ENCODE measurements around the gene FGF12.

Gene FGF12

DNA sequence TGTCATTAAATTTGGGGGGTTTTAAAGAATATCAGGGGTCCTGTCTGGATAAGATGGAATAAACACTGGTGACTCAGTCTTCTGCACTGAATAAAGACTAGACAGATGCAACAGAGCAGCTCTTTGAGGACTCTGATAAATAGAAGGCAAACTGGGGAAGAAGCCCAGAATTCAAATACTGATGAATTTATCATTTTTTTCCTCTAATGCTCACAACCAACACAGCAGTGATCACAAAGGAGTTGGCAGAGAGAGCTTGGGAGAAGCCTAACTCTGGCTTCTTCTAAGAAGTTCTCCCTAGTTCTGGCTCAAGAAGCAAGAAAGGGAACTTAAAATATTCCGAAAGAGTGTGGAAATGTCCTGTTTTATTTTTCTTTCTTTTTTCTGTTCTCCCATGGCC, 597.8 kb downstream of the FGF12 start:
- no peak for DNase-seq (ENCODE audit: low read depth in 1 of 2, low spot score in 1 of 2)

DNA sequence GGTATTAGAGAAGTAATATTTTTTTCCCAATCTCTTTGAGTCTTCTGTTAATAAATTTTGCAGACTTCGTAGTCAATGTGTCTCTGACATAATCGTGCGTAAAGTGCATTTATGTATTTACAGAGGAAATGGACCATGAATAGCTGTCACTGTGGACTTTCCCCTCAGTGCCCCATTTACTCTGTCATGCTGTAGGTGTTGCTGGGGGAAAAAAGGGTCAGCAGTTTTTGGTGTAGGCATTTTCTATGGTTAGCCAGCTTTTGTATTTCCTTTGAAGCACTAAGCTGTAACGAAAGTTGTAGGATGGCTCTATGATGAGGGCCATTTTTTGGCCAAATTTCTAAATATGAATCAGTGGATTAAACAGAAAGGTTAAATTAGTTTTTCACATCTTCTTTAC, 598.4 kb downstream of the FGF12 start:
- DNase-seq (ENCODE audit: low read depth in 1 of 2, low spot score in 1 of 2) = no peak

DNA sequence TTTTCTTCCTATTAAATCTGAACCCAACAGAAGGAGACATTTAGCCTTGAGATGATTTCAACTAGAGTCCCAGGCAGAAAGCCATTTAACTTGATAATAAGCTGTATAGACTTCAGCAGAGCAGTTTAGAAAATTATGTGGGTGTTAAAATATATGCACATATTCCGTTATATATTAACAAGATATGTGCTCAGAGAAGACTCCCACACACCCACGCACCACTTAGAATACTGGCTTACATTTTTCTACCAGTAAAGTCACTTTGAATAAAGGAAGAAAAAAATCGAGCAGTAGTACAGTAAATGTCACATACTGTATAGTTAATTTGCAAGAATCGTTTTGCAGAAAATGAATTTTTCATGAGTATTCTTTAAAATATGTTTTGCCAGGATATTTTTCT, 599.3 kb downstream of the FGF12 start:
- no peak for DNase-seq (ENCODE audit: low read depth in 1 of 2, low spot score in 1 of 2)

DNA sequence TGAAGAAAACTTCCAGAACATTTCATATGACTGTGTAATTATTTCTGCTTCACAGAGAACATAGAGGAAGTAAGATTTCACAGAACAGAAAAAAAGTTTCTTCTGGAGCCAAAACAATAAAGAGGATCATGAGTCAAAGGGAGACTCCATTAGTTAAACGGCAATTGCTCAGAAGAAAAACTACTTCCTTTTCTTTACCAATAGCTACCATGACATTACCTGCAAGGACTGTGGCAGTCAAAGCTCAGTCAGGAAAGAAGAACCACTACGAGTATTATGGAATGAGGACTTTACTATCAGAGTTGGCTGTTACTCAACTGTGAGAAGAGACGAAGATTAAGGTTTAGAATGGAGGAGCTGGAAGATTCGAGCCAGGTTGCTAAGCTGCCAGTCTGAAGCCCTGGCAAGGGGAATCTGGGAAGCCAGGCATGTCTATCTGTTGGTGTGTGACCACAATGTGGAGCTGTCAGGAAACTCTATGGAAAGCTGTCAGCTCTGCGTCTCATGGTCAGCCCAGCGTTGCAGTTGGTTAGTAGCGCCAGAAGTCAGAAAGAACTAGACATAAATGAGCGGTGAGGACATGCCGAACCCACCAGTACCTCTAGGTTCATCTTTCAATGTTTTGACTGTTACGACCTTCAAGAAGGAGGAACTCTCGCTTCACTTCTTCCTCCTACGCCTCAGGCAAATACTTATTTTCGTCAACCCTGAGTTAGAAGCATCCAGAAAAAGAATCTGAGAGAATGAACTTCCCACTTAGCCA, 604.3 kb downstream of the FGF12 start:
- no peak for DNase-seq (ENCODE audit: low read depth in 1 of 2, low spot score in 1 of 2)

DNA sequence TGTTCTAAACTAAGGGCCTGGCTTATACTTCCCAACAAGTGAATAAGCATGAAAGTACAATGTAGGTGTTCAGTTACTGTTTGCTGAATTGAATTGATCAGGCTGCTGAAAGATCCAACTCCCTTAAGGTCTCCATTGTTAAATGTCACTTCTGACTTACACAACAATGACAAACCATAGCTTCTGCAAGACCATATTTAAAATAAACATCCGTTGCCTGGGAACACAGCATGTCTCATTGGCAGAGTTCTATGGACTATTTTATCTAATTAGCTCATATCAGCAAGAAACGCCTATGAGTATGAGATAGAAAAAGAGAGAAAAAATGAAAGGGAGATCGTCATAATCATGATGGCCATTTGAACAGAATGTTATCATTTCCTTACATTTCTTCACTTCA, 605.4 kb downstream of the FGF12 start:
- no peak for DNase-seq (ENCODE audit: low read depth in 1 of 2, low spot score in 1 of 2)

DNA sequence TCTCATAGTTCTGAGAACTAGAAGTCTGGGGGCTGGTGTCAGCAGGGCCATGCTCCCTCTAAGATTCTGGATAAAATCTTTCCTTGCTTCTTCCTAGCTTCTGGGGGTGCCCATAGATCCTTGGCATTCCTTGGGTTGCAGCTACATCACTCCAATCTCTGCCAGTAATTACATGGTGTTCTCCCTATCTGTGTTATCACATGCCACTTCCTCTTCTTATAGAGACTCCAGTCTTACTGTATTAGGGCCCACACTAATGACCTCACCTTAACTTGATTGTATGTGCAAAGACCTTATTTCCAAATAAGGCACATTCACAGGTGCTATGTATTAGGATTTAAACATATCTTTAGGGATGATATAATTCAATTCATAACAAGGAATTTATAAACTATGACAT, 618.5 kb downstream of the FGF12 start:
- DNase-seq (ENCODE audit: low read depth in 1 of 2, low spot score in 1 of 2) = no peak

DNA sequence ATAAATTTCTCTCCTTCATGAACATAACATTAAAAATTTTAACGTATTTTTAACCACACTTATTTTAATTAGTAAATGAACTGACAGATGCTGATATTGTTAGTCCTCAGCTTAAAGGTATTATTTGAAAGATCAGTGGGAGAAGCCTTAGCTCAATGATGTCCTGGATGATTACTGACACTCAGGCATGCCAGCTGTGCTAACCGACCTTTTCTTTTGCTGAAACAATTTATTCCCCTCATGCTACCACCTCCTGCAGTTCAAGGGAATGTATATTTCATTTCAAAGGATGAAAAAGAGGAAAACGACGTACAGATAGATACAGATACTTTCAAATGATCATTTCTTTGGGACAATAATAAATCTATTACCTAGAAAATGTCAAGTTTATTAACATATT, 620.8 kb downstream of the FGF12 start:
- no peak for DNase-seq (ENCODE audit: low read depth in 1 of 2, low spot score in 1 of 2)

DNA sequence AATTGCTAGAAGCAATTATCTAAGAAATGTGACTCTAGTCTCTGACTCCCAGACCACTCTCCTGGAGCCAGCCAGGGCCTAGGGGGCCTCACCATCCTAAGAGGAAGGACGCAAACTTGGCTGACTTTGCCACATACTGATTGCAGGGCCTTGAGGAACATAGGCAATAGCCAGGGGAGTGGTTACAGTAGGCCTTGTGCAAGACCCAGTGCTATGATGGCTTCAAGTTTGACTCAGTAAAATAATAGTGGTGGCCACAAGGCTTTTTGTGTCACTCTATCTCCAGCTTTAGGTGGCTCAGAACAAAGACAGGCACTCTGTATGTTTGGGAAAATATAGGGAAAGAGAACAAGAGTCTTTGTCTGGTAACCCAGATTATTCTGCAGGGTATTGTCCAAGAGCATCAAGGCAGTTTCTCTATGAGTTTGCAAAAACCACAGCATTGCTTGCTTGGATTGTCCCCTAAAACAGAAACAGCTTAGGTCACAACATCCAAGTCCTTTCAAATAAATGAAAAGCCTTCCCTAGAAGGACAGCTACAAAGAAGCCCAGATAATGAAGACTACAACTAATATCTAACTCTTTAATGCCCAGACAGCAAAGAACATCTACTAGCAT, 634.8 kb downstream of the FGF12 start:
- no peak for DNase-seq (ENCODE audit: low read depth in 1 of 2, low spot score in 1 of 2)

DNA sequence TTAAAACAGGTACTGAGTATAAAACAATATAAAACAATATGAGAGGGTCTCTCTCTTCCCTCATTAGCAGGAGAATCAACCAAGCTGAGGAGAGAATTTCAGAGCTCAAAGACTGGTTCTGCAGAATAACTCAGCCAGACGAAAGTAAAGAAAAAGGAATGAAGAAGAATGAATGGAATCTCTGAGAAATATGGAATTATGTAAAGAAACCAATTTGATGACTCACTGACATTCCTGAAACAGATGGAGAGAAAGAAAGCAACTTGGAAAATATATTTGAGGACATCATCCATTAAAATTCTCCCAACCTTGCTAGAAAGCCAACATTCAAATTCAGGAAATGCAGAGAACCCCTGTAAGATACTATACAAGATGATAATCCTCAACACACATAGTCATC, 635.5 kb downstream of the FGF12 start:
- no peak for DNase-seq (ENCODE audit: low read depth in 1 of 2, low spot score in 1 of 2)

DNA sequence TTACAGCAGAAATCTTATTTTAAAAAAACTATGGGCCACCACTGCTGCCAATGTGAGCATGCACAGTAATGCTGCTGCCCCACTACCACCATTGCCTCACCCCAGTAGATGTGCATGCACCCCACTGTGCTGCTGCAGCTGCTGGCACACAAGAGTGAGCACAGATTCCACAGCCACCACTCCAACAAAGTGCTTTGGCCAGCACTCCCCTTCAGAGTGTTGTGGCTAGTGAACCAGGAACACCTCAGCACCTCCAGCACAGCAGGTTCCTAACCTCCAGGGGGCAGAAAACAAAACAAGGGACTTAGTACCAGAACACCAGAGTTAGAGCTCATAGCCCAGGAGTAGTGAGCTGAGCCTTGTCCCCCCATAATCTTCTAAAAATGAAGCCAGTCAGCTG, 636.8 kb downstream of the FGF12 start:
- DNase-seq (ENCODE audit: low read depth in 1 of 2, low spot score in 1 of 2) = no peak
